Calu3 (cell line): ENCODE measurements around the gene IFNA16. TPM values are rescaled to one million over a fixed set of nuclear protein-coding genes. Genes with fewer than 3 reads are reported as not detected.
"Not testable (repeated sequence)": the region's sequence is repeated elsewhere in the genome, so short reads cannot be mapped to it uniquely, and the experiment has no call there.

Source experiments
- Bru-seq: library from RNA; stranded (reverse); fragments of 400-500 nt; gene quantifications from one replicate; lab custom pipeline; 2021; lab: Mats Ljungman, UMichigan
- BruChase-seq, 2 experiments: library from RNA; stranded (reverse); fragments of 400-500 nt; gene quantifications; one replicate each; lab custom pipeline; 2021; lab: Mats Ljungman, UMichigan
- BruUV-seq: library from RNA; stranded (reverse); fragments of 400-500 nt; replicated peaks from 2 replicates; lab custom pipeline; 2021; lab: Mats Ljungman, UMichigan
- CTCF ChIA-PET: fragments of 300-600 bp; sonication (Branson Sonifier 250); formaldehyde crosslinking; loops from one replicate; lab custom pipeline; 2022; ENCODE audit warnings: antibody characterized with exemption; lab: Charles Lee
- DNase-seq: peaks from one replicate; pipeline ENCODE4 v3.0.0; 2022
- H3K27ac Mint-ChIP-seq: one replicate; pipeline ENCODE4 v1.8.0; 2022; ENCODE audit warnings: mixed read lengths; ENCODE audit not compliant: unreplicated experiment
- H3K27me3 Mint-ChIP-seq: one replicate; pipeline ENCODE4 v1.8.0; 2022; ENCODE audit warnings: mixed read lengths; ENCODE audit not compliant: unreplicated experiment
- H3K36me3 Mint-ChIP-seq: one replicate; pipeline ENCODE4 v1.8.0; 2022; ENCODE audit warnings: mild to moderate bottlenecking, moderate library complexity, mixed read lengths; ENCODE audit not compliant: insufficient read depth, unreplicated experiment
- H3K4me1 Mint-ChIP-seq: one replicate; pipeline ENCODE4 v1.8.0; 2022; ENCODE audit warnings: mild to moderate bottlenecking, low read depth, mixed read lengths; ENCODE audit not compliant: unreplicated experiment
- H3K4me3 Mint-ChIP-seq: one replicate; pipeline ENCODE4 v1.8.0; 2022; ENCODE audit warnings: mild to moderate bottlenecking, low read depth, moderate library complexity, mixed read lengths; ENCODE audit not compliant: unreplicated experiment
- H3K9me3 Mint-ChIP-seq: one replicate; pipeline ENCODE4 v1.8.0; 2022; ENCODE audit warnings: low read depth, mixed read lengths; ENCODE audit not compliant: unreplicated experiment
- CTCF ChIP-seq: fragments of 200-600 bp; IDR thresholded peaks from one replicate; pipeline ENCODE4 v1.8.0; 2022; ENCODE audit warnings: antibody characterized with exemption; ENCODE audit not compliant: unreplicated experiment
- intact Hi-C: fragments of 100-400 bp; cut with micrococcal nuclease; formaldehyde crosslinking; loops from one replicate; pipeline ENCODE4 v1.10.0; 2022; ENCODE audit not compliant: unreplicated experiment
- long read RNA-seq: library from polyadenylated mRNA; stranded (forward); transcript quantifications from one replicate; pipeline ENCODE4 v2.0.0, GENCODE V29; 2022
- total RNA-seq: library from RNA; stranded (reverse); gene quantifications from 2 replicates; pipeline ENCODE4 v1.2.3, GENCODE V29; 2022

Gene IFNA16
- total RNA-seq (not detected in 2 replicates), Bru-seq, nascent RNA (not detected), BruChase-seq, experiment 1, labeled RNA remaining after a 6-hour chase (not detected), BruChase-seq, experiment 2, labeled RNA remaining after a 2-hour chase (not detected)
- long read RNA-seq = 0 reads

GRCh38 chr9:21217211-21217610 is at the start of gene IFNA16:
TSS of gene IFNA16 (minus strand) at chr9:21217311. CDS start at chr9:21217305, 6 bp downstream.
- H3K9me3 Mint-ChIP-seq, H3K4me1 Mint-ChIP-seq, H3K27ac Mint-ChIP-seq, BruUV-seq, intact Hi-C loops, DNase-seq, H3K4me3 Mint-ChIP-seq, CTCF ChIA-PET, H3K36me3 Mint-ChIP-seq: not testable (repeated sequence)
- H3K27me3 Mint-ChIP-seq = peaks cover 21% of the 10 kb centered on the region

GRCh38 chr9:21265421-21266189 is 48.5 kb upstream of the IFNA16 start:
- Mint-ChIP-seq H3K27me3 (peaks cover 13% of the 10 kb centered on the region), H3K36me3 (no peaks in the 10 kb centered on the region), H3K9me3 (no peaks in the 10 kb centered on the region), H3K4me3 (no peak overlapping the region), H3K4me1 (no peaks in the 10 kb centered on the region), H3K27ac (no peak overlapping the region)
- no peak for DNase-seq
- no TSS peak for BruUV-seq
- CTCF ChIA-PET = no interaction called here
- no peak for TF ChIP-seq CTCF
- intact Hi-C loops = no loop called here

- Mint-ChIP-seq H3K36me3 (no peaks in the 10 kb centered on the region), H3K27me3 (peaks cover 11% of the 10 kb centered on the region), H3K27ac (no peak overlapping the region), H3K4me1 (peaks cover 16% of the 10 kb centered on the region), H3K9me3 (no peaks in the 10 kb centered on the region), H3K4me3 (no peak overlapping the region)
- intact Hi-C loops = no loop called here
- CTCF ChIA-PET = no interaction called here
- DNase-seq = no peak
- BruUV-seq = no TSS peak
- no peak for TF ChIP-seq CTCF
Observed at GRCh38 chr9:21255538-21256212, 38.6 kb upstream of the IFNA16 start.

GRCh38 chr9:21252721-21253547 is 35.8 kb upstream of the IFNA16 start:
- H3K36me3 Mint-ChIP-seq = no peaks in the 10 kb centered on the region
- BruUV-seq = no TSS peak
- peaks cover 11% of the 10 kb centered on the region for H3K27me3 Mint-ChIP-seq
- intact Hi-C loops = loop anchor here (2.0 to 5.0 kb wide), 2 partner anchors 54 to 142 kb away; partner anchors contain the start of gene IFNA5
- no peak overlapping the region for H3K27ac Mint-ChIP-seq
- peak; percentile 21 for DNase-seq
- TF ChIP-seq CTCF = peak; percentile 33
- H3K9me3 Mint-ChIP-seq = no peaks in the 10 kb centered on the region
- H3K4me3 Mint-ChIP-seq = no peak overlapping the region
- CTCF ChIA-PET = interaction anchor here (0.7 to 2.2 kb wide), 8 partner anchors 10 to 202 kb away, joined by 3 to 16 read pairs (median 5); no protein-coding TSS in a partner anchor
- peaks cover 16% of the 10 kb centered on the region for H3K4me1 Mint-ChIP-seq
